NT2/D1 (cell line): Measurements from ENCODE around the gene PDXDC1.
"Not testable (repeated sequence)": the region's sequence is repeated elsewhere in the genome, so short reads cannot be mapped to it uniquely, and the experiment has no call there.

Experiments
- YY1 ChIP-seq: IDR thresholded peaks from 2 replicates; pipeline ENCODE4 v1.6.1; 2011; ENCODE audit not compliant: insufficient read length, insufficient read depth
- ZNF274 ChIP-seq: IDR thresholded peaks from 2 replicates; pipeline ENCODE4 v1.6.1; 2011; ENCODE audit warnings: mild to moderate bottlenecking, low read depth, low read length

GRCh38 chr16:15099366-15099909 lies 124.6 kb downstream of the PDXDC1 start:
- not testable (repeated sequence) for TF ChIP-seq ZNF274, YY1
